Inflammatory macrophage (primary cell): Measurements from ENCODE around the gene MOGAT1.
"Not testable (repeated sequence)": the region's sequence is repeated elsewhere in the genome, so short reads cannot be mapped to it uniquely, and the experiment has no call there.

Experiments used
- DNase-seq, 2 donors: peaks; one replicate each; pipeline ENCODE4 v3.0.0-alpha.2; 2020 to 2022

MOGAT1 gene

DNA sequence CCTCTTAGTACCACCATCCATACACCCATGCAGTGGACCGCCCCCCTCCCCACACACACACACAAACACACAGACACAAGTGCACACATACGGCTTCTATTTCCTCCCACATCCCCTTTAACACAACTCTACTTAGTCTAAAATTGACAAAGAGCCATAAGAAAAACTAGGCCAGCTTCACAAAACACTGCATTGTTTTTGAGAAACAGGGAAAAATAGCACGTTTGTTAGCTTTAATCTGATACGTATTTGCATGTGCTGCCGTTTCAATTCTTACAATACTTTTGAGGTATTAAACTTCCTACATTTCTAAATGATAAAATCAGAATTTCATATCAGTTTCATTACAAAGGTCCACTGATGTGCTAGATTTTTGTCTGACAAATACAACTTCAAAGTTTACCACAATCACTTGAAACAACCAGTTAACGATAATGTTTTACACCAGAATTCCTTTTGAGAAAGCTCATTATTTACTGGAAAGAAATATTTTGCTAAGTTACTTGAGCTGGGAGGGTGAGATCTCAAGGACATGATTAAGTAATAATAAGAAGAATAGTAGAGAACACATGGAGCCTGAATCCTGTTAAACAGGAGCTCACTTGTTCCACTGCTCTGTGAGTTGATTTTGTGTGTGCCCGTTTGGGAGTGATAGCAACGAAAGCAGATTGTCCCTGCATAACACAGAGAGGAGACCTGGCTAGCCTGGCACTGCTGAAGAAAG lies 74.5 kb downstream of the MOGAT1 start:
- no peak for DNase-seq

DNA sequence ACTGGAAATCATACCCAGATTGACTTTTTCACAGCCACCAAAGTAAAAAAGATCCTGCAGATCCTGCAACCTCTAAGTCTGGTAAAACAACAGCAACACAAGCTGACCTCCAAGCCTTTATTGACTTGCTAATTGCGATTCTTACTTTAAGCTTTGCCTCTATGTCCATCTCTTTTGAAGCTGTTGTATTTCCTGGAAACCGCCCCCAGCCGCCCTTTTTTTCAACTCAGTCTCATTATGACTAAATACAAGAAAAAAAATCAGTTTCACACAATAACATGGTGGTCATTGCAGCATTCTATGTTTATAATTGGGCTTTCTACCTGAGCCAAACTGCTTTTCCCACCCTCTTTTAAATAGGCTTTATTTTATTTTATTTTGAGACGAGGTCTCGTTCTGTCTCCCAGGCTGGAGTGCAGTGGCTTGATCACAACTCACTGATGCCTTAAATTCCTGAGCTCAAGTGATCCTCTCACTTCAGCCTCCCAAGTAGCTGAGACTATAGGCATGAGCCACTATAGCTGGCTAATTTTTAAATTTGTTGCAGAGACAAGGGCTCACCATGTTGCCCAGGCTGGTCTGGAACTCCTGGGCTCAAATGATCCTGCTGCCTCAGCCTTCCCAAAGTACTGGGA lies 76.2 kb downstream of the MOGAT1 start:
- DNase-seq = no peak

DNA sequence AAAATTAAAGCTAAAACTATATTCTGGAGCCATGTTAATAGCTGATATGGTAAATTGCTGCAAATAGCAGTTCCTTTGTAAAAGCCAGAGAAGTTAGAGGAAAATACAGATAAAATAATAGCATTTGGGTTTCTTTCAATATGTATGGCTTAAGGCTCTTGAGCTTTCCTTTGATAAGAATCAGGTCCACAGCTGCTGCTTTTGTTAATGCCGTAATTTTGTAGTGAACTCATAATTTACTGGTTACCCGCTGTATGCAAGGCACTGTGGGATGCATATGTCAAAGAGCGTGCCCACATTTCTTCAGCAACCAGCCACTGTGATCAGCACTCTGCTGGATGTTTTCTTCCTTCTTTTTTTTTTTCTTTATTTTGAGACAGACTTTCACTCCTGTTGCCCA lies 79.1 kb downstream of the MOGAT1 start:
- DNase-seq = no peak

DNA sequence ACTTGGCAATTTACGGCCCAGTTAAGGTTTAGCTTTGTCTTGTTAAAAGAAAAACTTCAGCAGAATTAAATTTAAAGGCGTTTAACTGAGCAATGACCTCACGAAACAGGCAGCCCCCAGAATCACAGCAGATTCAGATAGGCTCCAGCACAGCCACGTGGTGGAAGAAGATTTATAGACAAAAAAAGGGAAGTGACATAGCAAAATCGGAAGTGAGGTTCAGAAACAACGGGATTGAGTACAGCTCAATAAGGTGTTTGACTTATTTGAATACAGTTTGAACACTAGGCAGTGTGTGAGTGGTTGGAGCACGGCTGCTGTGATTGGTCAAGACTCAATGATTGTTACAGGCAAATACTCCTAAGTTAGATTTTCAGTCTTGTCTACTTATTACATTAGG lies 79.8 kb downstream of the MOGAT1 start:
- DNase-seq = peak; percentile 25 to 55

DNA sequence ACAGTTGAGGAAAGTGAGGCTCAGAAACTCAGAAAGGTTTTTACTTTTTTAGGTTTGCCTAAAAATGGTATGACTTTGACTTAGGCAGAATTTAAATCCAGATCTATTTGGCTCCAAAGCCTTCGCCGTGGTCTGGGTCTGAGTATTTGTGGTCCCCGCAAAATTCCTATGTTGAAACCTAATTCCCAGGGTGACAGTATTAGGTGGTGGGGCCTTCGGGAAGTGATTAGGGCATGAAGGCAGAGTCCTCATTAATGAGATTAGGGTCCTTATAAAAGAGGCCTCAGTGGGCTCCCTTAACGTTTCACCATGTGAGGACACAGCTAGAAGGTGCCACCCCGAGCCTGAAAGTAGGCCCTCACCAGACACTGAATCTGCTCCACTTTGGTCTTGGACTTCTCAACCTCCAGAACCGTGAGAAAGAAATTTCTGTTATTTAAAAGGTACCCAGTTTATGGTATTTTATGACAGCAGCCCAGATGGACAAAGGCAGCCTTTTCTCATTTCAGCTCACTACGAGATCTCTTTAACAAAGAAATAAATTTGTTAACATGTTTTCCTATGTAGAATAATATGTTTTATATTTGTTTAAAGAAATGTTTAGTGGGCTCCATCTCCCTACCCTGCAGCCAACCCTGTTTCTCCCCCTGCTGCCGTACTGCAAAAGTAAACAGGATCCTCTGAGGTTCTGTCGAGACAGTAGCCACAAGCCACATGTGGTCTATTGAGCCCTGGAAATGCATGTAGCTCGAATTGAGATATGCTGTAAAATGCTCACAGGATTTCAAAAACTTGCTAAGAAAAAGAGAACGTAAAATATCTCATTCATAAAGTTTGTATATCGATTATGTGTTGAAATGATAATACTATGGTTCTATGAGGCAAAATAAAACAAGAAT lies 80.6 kb downstream of the MOGAT1 start:
- DNase-seq = no peak

DNA sequence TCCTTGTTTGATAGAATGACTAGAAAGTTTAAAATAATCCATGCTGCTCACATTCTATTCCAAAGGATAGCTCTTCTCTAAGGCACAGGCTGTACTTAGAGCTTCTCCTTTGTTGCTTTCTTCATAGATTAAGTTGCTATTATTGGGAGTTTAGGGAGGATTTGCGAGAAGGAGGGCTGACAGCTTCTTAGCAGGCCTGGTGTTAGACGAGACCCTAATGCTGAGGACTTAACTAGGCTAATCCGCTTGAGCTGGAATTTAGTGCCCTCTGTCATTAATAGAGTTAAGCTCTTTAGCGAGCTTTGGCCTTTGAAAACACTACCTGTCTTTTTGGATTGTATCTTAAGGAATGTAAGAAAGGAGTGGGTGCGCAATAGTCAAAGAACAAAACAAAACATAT lies 81.3 kb downstream of the MOGAT1 start:
- no peak for DNase-seq

DNA sequence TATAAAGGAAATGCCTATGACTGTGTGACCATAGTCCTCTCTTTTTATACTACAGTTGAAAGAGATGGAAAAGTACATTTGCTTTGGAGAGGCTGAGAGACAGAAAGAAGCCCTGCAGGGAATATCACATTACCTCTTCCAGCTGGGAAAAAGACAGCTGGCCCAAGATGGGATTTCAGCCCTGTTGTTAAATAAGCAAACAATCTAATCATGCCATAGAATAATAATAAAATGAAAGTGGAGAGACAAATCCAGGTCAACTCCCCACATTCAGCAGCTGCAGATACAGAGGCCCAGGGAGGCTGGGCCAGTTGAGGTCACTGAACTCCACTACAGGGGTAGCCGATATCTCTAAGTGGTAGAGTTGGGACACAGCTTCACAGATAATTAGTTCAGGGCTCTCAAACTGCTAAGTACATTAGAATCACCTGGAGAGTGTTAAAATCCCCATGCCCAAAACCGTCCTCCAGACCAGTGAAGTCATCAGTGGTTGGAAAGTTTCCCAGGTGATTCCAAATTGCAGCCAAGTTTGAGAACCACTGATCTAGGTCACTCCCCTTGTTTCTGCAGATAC lies 81.9 kb downstream of the MOGAT1 start:
- DNase-seq = no peak

DNA sequence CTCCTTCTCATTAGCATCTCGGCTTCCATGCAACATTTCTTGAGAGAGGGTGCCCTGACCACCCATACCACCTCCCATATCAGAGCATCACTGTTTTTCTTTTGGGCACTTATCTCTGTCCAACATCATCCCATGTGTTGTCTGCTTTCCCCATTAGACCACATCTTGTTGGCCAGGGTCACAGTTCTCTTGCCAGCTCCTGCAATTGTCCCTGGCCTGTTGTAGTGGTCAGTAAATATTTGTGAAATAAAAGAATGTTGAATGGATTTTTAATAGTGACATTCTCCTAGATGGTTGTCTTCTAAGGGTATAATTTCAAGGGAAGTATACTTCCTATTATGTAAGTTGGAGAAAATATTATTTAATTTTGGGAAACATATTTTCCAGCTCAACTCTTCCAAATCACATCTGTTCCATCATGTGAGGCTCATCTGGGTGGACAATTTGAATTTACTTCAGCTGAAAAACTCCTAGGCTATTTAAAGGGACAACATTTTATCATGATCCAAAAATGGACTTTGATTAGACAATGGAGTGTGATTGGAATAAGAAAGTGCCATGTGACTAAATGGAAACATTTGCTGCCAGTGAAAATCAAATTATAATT lies 83.0 kb downstream of the MOGAT1 start:
- no peak for DNase-seq

DNA sequence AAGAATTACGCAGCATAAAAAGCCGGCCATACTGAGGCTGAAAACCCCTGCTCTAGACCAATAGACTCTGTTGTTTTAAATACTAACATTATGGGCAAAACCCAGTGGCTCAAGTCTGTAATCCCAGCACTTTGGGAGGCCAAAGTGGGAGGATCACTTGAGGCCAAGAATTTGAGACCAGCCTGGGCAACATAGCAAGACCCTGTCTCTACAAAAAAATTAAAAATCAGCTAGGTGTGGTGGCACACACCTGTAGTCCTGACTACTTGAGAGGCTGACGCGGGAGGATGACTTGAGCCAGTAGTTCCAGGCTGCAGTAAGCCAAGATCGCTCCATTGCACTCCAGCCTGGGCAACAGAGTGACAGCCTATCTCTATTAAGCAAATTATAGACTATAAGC lies 84.1 kb downstream of the MOGAT1 start:
- not testable (repeated sequence) for DNase-seq

DNA sequence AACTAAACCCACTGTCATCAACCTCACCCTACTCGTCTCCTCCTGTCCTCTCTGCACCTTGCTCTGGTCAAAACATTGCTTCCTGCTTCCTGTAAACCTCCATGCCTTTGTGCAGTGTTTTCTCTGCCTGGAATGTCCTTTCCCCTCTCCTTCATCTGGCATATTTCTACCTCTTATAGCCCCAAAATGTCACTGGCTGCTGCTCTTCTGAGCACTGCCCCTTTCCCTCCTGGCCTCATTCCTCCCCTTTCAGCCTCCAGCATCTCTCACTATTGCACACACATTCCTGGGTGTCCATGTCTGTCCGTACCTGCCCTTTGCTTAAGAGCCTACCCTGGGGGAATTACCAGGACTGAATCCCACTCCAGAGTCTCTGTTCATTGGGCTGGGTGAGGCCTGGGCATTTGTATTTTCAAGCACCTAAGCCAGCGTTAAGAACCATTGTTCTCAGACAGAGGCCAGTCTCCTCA lies 84.9 kb downstream of the MOGAT1 start:
- DNase-seq = no peak

DNA sequence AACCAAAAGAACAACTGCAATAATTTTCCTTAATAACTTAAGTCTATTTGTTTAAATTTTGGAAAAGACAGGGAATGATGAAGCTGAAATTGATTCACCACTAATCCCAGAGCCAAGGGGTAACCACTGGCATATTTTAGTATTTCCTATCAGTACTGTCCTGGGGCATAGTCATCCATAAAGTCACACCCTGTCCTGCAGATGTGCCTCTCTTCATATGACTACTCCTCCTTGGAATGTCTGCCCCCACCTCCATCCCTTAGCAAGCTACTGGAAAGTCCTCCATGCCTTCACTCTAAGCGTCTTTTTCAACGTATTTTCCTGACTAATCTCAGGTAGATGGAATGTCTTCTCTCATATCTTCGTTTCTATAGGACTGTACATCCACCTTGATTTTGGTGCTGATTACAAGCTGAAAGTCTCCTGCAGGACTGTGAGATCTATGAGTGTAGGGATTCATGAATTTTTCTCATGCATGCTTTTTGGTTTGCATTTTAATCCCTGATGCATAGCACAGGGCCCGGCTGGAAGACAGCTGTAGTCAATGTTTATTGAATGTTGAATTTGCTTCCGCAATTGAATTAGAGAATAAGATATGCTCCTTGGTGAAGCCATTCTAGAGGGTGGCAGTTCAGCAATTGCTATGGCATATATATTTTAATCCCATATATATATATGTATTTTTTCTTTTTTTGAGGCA lies 85.6 kb downstream of the MOGAT1 start:
- DNase-seq = no peak
